ENCODE results near the gene FGF19.

DNA sequence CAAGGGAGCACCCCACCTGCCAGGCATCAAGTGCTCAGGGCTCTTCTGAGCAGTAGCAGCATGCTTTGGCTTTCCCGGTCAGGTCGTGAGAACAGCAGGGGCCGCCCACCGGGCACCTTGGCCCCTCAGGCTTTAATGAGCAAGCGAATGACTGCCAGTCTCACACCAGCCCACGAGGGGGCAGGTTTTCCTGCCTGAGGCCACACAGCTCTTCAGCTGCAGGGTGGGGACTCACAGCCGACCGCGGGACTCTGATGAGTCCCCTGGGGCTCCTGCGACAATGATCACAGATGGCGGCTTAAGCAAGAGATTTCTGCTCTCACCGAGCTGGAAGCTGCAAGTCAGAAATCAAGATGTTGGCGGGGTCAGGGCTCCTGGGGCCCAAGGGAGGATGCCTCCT is 14.3 kb upstream of the FGF19 start:
- TF ChIP-seq, protein P1, sequence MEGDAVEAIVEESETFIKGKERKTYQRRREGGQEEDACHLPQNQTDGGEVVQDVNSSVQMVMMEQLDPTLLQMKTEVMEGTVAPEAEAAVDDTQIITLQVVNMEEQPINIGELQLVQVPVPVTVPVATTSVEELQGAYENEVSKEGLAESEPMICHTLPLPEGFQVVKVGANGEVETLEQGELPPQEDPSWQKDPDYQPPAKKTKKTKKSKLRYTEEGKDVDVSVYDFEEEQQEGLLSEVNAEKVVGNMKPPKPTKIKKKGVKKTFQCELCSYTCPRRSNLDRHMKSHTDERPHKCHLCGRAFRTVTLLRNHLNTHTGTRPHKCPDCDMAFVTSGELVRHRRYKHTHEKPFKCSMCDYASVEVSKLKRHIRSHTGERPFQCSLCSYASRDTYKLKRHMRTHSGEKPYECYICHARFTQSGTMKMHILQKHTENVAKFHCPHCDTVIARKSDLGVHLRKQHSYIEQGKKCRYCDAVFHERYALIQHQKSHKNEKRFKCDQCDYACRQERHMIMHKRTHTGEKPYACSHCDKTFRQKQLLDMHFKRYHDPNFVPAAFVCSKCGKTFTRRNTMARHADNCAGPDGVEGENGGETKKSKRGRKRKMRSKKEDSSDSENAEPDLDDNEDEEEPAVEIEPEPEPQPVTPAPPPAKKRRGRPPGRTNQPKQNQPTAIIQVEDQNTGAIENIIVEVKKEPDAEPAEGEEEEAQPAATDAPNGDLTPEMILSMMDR (conservative IDR thresholded peaks at IDR 0.05; ENCODE audit: low read depth, low read length) = peak; percentile 87
- TF ChIP-seq EZH2 (IDR thresholded peaks at IDR 0.05; ENCODE audit: low read length, unreplicated experiment) (no peak), EZH2phosphoT487 (IDR thresholded peaks at IDR 0.05; ENCODE audit: borderline replicate concordance, low read length) (no peak)
